ENCODE results near the gene ZNF827.

Gene ZNF827

DNA sequence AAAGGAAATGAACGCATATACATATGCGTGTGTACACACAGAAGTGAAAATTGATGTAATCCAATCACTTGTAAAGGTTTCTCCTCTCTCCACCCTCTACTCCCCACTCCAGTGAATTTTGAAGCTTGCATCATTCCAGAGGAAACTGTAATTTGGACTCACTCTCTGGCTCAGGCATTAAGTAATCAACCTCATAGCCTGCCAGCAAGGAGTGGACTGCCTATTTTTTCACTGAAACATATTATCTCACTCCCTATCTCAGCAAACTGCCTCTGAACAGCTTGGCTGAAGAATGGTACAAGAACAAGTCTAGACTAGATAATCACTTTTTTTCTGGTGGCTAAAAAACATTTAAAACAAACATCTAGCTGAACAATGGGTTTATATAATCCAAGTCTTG lies 134.5 kb downstream of the ZNF827 start:
- no peak for DNase-seq (ENCODE audit: low read depth in 2 of 2)

GRCh38 chr4:145799223-145799622 lies 139.4 kb downstream of the ZNF827 start:
- DNase-seq (ENCODE audit: low read depth in 2 of 2) = no peak

- DNase-seq (ENCODE audit: low read depth in 2 of 2) = no peak
These were observed 141.3 kb downstream of the ZNF827 start for GRCh38 chr4:145797278-145797677.

- DNase-seq (ENCODE audit: low read depth in 2 of 2) = no peak
These were observed 142.3 kb downstream of the ZNF827 start for GRCh38 chr4:145796346-145796745.

GRCh38 chr4:145795521-145795920 lies 143.1 kb downstream of the ZNF827 start:
- DNase-seq (ENCODE audit: low read depth in 2 of 2) = no peak

GRCh38 chr4:145792429-145792828 lies 146.2 kb downstream of the ZNF827 start:
- no peak for DNase-seq (ENCODE audit: low read depth in 2 of 2)

DNA sequence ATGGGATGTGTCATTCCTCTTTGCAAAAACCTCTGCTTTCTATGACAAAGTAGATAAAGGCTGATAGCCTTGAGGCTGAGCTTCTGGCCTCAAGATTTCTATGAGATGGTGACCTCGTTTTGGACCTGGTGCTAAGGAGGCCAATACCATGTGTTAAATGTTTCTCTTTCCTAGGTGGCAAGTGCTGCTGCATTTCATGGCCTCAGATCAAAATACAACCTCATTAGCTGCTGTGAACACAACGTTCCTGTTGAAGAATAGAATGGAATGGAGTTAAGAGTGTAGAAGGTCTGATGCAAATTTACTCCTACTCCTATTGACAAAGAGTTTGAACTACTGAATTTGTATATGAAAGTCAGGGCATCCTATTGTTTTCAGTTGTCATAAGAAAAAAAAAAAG lies 146.6 kb downstream of the ZNF827 start:
- no peak for DNase-seq (ENCODE audit: low read depth in 2 of 2)

DNA sequence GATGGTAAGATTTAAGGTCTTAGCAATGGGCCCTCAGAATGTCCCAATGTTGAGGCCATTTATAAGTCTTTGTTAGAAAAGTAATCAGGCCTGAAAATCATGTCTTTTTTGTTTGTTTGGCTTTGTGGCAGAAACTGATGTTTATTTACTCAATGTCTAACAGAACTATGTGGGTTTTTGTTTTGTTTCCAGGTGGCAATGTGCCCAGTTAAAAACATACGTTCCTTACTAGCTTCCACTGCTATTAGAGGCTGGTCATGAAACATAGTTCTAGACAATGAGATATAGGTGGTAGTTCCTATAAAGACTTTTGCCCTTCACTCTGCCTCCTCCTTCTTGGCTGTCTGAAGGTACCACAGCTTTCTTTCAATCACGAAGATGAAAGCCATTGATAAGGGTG lies 149.9 kb downstream of the ZNF827 start:
- no peak for DNase-seq (ENCODE audit: low read depth in 2 of 2)

DNA sequence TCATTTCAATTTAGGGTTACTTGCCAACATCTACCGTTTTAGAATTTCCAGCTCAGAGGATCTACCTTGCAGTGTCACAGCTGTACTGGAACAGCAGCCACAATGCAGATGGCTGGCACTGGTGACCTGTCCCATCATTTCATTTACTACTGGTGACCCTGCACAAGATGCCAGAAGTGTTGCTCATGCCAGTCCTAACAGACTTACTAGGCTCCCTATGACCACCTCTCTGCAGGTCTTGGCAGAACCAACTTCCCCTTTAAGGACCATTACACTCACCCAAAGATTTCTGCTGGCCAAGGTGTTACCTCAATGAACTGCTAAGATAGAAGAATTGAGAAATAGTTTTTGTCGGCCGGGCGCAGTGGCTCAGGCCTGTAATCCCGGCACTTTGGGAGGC lies 151.8 kb downstream of the ZNF827 start:
- DNase-seq (ENCODE audit: low read depth in 2 of 2) = no peak

GRCh38 chr4:145786261-145786660 lies 152.4 kb downstream of the ZNF827 start:
- DNase-seq (ENCODE audit: low read depth in 2 of 2) = no peak

DNA sequence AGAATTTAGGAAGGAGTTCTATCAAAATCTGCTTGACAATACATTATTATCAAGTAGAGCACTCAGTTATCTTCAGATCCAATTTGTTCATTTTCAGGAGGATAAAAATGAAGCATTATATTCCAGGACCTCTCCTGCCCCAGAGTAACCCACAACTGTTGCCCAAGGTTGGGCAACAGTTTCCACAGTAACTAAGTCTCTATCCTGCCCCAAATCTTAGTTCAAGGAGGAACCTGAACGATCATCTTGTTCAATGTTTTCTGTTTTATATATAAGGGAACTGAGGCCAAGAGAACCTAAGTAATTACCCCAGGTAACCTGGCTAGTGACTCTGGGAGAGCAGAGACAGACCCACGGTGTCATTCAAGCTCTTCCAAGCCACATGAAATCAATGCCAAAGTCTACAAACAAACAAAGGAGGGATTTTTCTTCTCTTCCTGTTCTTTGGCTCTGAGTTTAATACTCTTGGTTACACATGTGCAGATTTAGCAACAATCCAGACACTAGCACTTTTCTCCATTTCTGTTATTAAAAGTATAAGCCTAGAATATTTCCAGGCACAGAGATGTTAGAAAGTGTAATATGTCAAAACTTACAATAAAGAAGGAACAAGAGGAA lies 153.1 kb downstream of the ZNF827 start:
- DNase-seq (ENCODE audit: low read depth in 2 of 2) = no peak

DNA sequence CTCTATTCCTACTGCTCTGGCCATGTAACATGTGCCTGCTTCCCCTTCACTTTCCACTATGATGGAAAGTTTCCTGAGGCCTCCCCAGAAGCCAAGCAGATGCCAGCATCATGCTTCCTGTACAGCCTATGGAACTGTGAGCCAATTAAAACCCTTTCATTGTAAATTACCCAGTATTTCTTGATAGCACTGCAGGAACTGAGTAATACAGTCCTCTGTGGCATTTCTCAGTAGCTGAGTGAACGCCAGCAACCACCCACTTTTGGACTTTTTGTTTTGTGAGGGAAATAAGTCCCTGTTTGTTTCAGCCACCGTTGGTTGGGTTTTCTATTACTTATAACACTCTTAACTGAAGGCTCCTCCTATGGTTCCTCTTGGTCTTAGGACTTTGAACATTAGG lies 154.6 kb downstream of the ZNF827 start:
- DNase-seq (ENCODE audit: low read depth in 2 of 2) = no peak

DNA sequence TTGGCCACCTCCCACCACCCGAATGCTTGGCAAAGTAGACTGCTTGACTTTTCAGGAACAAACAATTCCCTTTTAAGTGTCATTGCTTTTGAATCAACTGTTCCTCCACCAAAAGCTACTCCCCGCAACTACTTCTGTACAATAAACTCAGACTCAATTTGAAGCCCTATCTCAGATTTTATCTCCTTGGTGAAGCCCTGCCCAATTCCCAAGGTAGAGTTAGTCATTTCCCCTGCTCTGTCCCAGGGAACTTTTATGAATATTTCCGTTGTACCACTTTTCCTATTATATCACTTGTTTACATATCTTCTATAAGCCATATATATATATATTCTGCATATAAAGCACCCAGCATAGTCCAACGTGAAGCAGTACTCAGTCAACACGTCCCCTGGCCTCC lies 155.9 kb downstream of the ZNF827 start:
- DNase-seq (ENCODE audit: low read depth in 2 of 2) = no peak

- no peak for DNase-seq (ENCODE audit: low read depth in 2 of 2)
These were observed 157.3 kb downstream of the ZNF827 start for GRCh38 chr4:145781351-145781750.

DNA sequence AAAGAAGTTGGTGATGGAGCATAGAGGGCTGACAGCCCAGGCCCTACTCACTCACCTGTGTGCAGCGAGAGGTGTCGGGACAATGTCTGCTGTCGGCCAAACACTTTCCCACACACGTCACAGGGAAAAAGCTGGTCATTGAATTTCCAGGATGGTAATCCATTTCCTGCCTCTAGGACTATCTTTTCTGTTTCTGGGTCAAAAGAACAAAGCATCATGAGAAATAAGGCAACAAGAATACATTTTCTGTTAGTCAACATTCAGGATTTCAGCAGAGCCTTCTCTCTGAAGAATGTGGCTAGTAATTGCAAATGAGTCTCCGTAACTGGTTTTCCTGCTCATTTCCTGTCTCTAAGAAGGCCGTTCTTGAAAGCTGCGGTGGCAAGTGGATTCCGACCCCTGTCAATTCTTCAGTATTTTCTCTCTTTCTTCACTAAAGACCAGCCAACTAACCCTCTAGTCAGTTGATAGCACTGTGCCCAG lies 159.3 kb downstream of the ZNF827 start:
- DNase-seq (ENCODE audit: low read depth in 2 of 2) = no peak

DNA sequence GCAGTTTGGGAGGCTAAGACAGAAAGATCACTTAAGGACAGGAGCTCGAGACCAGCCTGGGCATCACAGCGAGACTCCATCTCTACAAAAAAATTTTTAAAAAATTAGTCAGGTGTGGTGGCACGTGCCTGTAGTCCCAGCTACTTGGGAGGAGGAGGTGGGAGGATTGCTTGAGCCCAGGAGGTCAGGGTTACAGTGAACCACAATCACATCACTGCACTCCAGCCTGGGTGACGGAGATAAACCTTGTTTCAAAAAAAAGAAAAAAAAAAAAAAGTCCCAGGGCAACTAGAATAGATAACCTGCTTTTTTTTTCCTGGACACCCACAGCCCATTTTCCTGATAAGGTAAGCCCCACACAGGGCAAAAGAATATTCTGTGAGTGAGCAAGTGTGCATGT lies 162.4 kb downstream of the ZNF827 start:
- DNase-seq (ENCODE audit: low read depth in 2 of 2) = no peak

DNA sequence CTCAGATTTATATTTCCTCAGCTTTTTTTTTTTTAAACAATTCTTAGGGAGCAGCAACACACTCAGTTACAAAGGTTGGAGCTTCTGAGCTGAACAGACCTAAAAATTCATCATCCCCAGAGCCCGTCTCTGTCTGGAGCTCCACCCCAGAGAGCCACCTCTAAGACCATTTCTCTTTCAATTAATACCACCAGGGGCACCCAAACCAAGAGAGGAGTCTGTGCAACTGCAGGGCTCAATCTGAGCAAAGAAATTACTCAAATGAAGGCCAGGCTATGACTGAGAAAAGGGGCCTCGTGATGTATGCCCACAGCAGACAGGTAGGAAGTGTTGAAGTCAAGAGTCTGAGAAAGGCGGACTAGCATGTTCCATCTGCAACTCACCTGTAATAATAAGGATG lies 163.2 kb downstream of the ZNF827 start:
- DNase-seq (ENCODE audit: low read depth in 2 of 2) = no peak

DNA sequence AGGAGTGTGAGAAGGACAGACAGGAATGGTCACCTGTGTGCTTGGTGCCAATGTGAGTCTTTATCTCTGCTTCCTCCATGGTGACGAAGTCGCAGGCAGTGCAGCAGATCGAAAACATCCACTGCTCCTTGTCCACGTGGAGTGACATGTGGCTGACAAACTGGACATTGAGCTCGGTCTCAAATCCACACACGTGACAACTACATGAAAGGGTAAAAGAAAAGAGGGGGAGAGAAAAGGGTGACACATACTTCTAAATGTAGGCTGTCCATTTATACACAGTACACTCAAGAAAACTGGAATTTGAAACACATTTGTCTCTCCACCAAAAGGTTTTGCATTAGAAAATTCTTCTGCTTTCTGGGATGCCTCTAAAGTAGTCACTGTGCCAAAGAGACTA lies 164.2 kb downstream of the ZNF827 start:
- no peak for DNase-seq (ENCODE audit: low read depth in 2 of 2)

DNA sequence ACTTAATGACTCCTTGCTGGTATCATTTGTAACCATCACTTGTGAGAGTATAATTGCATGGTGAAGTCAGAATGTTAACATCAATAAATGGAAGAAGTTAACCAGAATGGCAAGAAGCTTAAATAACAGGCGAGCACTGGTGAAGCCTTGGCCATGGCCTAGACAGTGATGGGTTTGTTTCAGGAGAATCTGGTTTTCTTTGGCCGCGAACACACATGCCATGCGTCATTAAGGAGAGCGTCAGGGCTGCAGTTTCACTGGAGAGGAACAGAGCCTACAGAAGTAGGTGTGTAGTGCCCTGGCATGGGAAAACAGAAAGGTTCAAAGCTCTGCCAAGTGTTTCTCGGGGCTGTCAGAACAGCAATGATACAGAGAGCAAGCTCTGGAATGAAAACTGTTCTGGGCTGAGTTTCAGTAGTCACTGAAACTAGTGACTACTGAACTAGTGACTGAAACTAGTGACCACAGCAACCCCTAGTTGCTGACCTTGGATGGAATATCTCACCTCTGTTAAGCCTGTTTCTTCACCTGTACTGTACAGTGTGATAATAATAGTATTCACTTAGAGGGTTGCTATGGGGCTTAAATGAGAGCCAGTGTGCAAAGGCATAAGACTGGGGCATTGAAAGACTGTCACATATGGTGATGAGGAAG lies 164.9 kb downstream of the ZNF827 start:
- no peak for DNase-seq (ENCODE audit: low read depth in 2 of 2)

- DNase-seq (ENCODE audit: low read depth in 2 of 2) = no peak
These were observed 166.3 kb downstream of the ZNF827 start for GRCh38 chr4:145772347-145772746.

DNA sequence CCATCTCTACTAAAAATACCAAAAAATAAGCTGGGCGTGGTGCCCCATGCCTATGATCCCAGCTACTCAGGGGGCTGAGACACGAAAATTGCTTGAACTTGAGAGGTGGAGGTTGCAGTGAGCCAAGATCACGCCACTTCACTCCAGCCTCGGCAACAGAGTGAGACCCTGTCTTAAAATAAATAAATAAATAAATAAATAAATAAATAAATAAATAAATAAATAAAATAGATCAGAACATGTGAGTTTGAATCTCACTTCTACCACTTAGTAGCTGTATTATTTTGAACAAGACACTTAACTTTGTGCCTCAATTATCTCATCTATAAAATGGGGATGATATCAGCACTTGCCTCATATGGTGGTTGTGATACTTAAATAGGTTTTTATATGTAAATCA lies 168.5 kb downstream of the ZNF827 start:
- DNase-seq (ENCODE audit: low read depth in 2 of 2) = no peak

DNA sequence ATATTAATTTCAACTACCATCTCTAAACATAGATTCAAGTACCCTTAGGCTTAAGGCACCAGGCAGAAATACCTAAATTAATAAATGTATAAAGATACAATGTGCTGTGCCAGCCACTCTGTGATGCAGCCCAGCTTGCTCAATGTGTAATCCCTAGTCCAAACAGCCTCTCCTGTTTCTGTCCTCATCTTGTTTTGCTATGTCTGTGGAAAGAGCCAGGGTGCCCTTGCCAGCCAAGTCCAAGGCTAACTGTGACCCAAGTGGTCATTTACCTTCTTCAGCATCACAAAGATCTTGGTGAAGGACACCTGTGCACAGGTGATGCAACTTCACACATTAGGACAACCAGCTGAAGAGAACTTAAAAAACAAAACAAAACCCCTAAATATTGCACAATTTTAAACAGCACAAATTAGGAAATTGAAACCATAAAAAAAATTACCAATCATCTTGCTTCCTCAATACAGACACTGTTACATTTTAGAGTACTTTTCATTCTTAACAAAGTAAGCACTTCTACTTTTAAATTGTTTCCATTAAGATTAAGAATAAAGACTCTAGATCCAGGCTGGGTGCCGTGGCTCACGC lies 169.1 kb downstream of the ZNF827 start:
- no peak for DNase-seq (ENCODE audit: low read depth in 2 of 2)

DNA sequence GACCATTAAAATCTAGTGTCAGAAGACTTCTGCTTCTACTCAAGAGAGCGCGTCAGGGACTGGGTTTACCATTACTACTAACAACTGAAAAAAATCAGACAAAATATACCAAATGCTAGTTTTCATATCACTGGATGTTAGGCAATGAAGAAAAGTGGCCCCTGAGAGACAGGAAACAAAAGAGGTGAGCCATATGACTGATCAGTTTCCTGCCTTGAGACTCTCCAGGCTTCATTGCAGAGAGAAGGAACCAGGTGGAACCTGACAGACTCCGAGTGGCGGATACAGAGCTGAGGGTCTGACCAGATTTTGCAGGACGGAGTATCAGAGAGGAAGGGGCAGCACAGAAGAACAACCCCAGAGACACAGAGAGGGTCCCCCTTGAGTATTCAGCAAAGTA lies 172.3 kb downstream of the ZNF827 start:
- no peak for DNase-seq (ENCODE audit: low read depth in 2 of 2)
